Activated naive CD4-positive, alpha-beta T cell treated with anti-CD3 and anti-CD28 coated beads, Interleukin-2, amount 50 U/mL, for 24 hours (primary cell): ENCODE measurements around the gene C20orf173.

ENCODE experiments used
- H3K27ac Mint-ChIP-seq: one replicate; pipeline ENCODE4 v1.8.0; 2021; ENCODE audit warnings: mild to moderate bottlenecking, mixed read lengths
- H3K27me3 Mint-ChIP-seq: one replicate; pipeline ENCODE4 v1.8.0; 2021; ENCODE audit warnings: mixed read lengths
- H3K36me3 Mint-ChIP-seq: one replicate; pipeline ENCODE4 v1.8.0; 2021; ENCODE audit warnings: mixed read lengths
- H3K4me1 Mint-ChIP-seq: one replicate; pipeline ENCODE4 v1.8.0; 2021; ENCODE audit warnings: mixed read lengths
- H3K4me3 Mint-ChIP-seq: one replicate; pipeline ENCODE4 v1.8.0; 2021; ENCODE audit warnings: mild to moderate bottlenecking, mixed read lengths
- H3K9me3 Mint-ChIP-seq: one replicate; pipeline ENCODE4 v1.8.0; 2021; ENCODE audit warnings: mixed read lengths

C20orf173 gene, protein sequence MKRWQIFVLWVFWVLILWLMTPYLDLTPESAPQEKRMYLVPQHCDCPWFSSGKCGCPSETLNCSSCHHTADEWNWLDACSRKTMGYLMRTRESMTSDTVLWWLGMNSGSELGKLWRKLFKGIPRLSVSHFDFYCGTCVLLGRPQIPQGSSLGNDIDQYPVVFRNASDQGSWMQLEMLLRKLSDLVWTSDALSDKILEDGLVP

DNA sequence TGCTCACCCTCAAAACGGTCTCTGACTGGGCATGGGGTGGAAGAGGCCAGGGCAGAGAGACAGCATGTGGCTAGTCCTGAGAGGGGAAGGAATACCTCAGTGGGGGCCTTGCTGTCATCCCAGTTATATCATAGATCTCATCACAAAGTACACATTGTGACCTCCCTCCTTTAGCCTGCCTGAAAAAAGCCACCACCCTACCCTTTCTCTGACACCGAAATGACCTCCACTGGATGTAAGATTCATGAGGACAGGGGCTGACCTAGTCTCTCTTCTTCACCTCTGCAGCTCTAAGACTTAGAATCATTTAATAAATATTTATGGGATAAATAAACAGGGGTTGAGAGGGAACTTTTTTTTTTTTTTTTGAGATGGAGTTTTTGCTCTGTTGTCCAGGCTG, at the start of gene C20orf173:
Gene C20orf173, minus strand, starts transcription at position 101 of the 400 bp plus-strand sequence. CDS start 279 bp downstream, outside the sequence.
- Mint-ChIP-seq H3K36me3 (no peaks in the 10 kb centered on the region), H3K27ac (no peak within 1 kb of the TSS), H3K27me3 (no peaks in the 10 kb centered on the region), H3K4me1 (no peaks in the 10 kb centered on the region), H3K9me3 (no peaks in the 10 kb centered on the region), H3K4me3 (no peak within 1 kb of the TSS)

DNA sequence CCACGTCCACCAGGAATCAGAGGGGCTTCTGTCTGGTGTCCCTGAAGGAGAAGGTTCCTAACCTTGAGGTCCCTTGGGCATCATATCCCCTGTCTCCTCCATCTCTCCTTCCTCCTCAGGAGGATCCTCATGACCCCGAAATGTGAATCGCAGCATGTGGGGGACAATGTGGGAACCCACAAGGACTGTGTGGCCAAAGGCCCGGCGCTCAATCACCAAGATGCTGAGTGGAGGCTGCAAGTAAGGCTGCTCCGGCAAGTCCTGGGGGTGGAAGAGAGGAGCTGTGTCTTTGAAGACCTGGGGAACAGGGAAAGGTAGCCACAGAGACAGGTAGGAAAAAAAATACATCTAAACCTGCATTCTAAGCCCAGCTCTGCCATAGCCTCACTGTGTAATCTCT, 49.7 kb upstream of the C20orf173 start:
- Mint-ChIP-seq H3K27ac (no peak overlapping the region), H3K36me3 (no peaks in the 10 kb centered on the region), H3K9me3 (peaks cover 7% of the 10 kb centered on the region), H3K4me1 (no peaks in the 10 kb centered on the region), H3K4me3 (no peak overlapping the region), H3K27me3 (no peaks in the 10 kb centered on the region)

DNA sequence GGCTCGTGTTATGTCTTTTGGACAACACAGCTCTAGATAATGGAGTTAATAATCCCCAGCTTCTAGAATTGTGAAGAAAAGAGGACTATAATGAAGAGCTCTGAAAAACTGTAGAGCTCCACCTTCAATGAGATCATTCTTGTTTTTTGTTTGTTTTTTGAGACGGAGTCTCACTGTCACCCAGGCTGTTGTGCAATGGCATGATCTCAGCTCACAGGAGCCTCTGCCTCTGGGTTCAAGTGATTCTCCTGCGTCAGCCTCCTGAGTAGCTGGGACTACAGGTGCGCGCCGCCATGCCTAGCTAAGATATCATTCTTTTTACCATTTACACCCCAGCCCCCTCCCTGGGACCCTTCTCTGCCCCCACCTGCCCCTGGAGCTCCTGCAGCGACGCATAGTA, 49.0 kb upstream of the C20orf173 start:
- Mint-ChIP-seq H3K9me3 (peaks cover 10% of the 10 kb centered on the region), H3K27ac (no peak overlapping the region), H3K27me3 (no peaks in the 10 kb centered on the region), H3K4me3 (no peak overlapping the region), H3K4me1 (no peaks in the 10 kb centered on the region), H3K36me3 (peaks cover 3% of the 10 kb centered on the region)

DNA sequence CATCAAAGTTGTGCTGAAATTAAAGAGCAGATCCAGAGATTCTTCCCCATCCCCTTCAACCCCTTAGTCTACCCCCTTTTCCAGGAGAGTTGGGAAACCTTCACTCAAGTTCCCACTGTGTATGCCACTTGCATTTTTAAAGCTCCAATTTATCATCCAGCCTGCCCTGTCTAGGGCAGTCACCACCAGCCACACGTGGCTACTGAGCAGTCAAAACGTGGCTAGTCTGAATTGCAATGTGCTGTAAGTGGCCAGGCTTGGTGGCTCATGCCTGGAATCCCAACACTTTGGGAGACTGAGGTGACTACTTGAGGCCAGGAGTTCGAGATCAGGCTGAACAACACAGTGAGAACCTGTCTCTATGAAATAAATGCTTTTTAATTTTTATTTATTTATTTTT, 47.4 kb upstream of the C20orf173 start:
- no peaks in the 10 kb centered on the region for H3K4me1 Mint-ChIP-seq
- H3K4me3 Mint-ChIP-seq, result no peak overlapping the region
- H3K27ac Mint-ChIP-seq, result no peak overlapping the region
- H3K36me3 Mint-ChIP-seq, result peaks cover 5% of the 10 kb centered on the region
- H3K27me3 Mint-ChIP-seq, result no peaks in the 10 kb centered on the region
- H3K9me3 Mint-ChIP-seq, result peaks cover 16% of the 10 kb centered on the region

DNA sequence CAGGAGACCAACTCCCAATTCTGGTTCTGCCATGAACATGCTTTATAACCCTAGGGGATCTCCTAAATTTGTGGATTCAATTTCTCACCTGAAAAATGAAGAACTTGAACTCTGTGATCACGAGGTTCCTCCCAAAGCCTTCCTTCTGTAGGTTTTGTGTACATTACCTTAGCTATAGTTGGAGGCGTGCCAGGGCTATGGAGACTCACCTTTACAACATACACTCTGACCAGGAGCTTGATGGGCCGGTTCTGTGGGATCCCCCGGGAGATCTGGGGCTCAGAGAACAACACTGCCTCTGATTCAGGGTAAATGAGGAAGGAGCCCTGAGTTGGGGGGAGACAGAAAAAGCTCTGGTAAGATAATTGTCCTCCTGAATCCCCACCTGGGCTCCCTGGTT, 46.5 kb upstream of the C20orf173 start:
- H3K4me1 Mint-ChIP-seq, result no peaks in the 10 kb centered on the region
- peaks cover 10% of the 10 kb centered on the region for H3K9me3 Mint-ChIP-seq
- no peaks in the 10 kb centered on the region for H3K27me3 Mint-ChIP-seq
- peaks cover 5% of the 10 kb centered on the region for H3K36me3 Mint-ChIP-seq
- H3K27ac Mint-ChIP-seq, result no peak overlapping the region
- H3K4me3 Mint-ChIP-seq, result no peak overlapping the region

DNA sequence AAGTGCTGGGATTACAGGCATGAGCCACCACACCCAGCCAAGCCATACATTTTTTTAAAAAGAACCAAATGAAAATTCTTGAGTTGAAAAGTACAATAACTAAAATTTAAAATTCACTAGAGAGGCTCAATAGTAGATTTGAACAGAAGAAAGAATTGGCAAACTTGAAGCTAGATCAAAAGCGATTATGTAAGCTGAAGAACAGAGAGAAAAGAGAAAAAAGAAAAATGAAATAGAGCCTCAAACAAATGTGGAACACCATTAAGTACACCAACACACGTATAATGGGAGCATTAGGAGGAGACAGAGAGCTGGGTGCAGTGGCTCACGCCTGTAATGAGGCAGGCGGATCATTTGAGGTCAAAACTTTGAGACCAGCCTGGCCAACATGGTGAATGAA, 43.4 kb upstream of the C20orf173 start:
- peaks cover 5% of the 10 kb centered on the region for H3K36me3 Mint-ChIP-seq
- no peaks in the 10 kb centered on the region for H3K4me1 Mint-ChIP-seq
- no peak overlapping the region for H3K27ac Mint-ChIP-seq
- H3K9me3 Mint-ChIP-seq, result peaks cover 10% of the 10 kb centered on the region
- H3K27me3 Mint-ChIP-seq, result no peaks in the 10 kb centered on the region
- H3K4me3 Mint-ChIP-seq, result no peak overlapping the region

DNA sequence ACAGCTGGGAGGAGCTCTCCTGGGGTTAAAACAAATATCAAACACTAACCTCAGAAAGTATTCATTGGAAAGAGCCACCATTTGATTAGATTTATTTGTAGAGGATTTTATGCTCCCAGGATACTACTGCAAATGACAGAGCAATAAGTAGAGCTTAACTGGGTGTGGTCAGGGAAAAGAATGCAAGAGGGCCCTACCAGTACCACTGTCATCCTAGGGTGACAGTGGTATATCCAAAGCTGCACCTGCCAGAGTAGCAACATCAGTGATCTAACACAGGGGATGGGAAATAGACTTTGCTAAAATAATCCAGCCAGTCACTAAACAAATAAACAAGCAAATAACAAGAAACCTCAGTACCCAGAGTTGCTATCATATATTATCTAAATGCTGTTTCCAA, 42.1 kb upstream of the C20orf173 start:
- H3K4me1 Mint-ChIP-seq, result no peaks in the 10 kb centered on the region
- no peaks in the 10 kb centered on the region for H3K27me3 Mint-ChIP-seq
- no peak overlapping the region for H3K27ac Mint-ChIP-seq
- peaks cover 10% of the 10 kb centered on the region for H3K9me3 Mint-ChIP-seq
- H3K36me3 Mint-ChIP-seq, result peaks cover 5% of the 10 kb centered on the region
- no peak overlapping the region for H3K4me3 Mint-ChIP-seq

DNA sequence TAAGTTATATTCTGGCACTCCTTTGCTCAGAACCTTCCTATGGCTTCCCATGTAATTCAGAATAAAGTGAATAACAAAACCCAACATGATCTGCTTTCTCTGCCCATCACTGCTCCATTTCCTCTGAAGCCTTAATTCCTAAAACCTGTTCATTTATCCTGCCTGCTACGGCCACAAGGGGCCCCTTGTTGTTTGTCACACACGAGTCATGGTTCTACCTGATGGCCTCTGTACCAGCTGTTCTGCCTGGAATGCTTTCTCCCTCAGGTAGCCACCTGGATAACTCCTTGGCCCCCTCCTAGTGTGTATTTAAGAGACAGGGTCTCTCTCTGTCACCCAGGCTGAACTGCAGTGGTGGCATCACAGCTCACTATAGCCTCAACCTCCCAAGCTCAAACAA, 39.2 kb upstream of the C20orf173 start:
- Mint-ChIP-seq H3K27ac (no peak overlapping the region), H3K4me3 (no peak overlapping the region), H3K27me3 (no peaks in the 10 kb centered on the region), H3K9me3 (peaks cover 6% of the 10 kb centered on the region), H3K4me1 (no peaks in the 10 kb centered on the region), H3K36me3 (peaks cover 2% of the 10 kb centered on the region)

DNA sequence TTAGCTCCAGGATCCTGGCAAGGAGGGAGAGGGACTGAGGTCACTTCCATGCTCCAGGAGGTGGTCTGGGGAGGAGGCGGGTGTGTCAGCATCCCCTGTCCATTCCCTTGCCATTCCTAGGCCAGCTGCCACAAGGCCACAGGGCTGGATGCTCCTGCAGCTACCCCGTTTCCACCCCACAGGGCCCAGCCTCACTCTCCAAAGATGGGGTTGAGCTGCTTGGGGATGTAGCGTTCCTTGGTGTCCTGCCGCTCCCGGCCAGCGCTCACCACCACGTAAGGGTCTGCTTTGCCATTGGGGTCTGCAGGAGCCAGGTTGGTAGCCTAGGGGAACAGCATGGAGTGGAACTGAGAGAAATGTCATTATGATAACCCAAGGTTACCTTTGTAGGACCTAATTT, 35.5 kb upstream of the C20orf173 start:
- H3K4me1 Mint-ChIP-seq, result no peaks in the 10 kb centered on the region
- H3K4me3 Mint-ChIP-seq, result no peak overlapping the region
- H3K9me3 Mint-ChIP-seq, result no peaks in the 10 kb centered on the region
- no peaks in the 10 kb centered on the region for H3K27me3 Mint-ChIP-seq
- H3K27ac Mint-ChIP-seq, result no peak overlapping the region
- no peaks in the 10 kb centered on the region for H3K36me3 Mint-ChIP-seq

DNA sequence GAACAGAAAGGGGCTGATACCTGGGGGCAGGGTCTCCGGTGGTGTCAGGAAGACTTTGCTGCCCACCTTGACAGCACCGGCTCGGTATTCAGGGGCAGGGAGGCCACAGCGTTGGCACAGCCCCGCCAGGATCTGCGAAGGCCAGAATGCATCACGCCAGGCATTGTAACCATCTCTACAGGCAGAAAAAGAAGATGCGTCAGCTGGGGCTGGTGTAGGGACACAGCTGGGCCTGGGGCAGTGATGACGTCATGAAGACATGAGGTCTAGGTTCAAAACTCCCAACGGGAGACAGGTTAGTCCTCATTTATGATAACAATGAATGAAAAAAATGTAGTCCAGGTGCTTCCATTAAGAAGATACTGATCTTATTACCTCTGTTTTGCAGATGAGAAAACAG, 34.4 kb upstream of the C20orf173 start:
- H3K9me3 Mint-ChIP-seq, result no peaks in the 10 kb centered on the region
- no peak overlapping the region for H3K27ac Mint-ChIP-seq
- no peaks in the 10 kb centered on the region for H3K4me1 Mint-ChIP-seq
- H3K4me3 Mint-ChIP-seq, result no peak overlapping the region
- no peaks in the 10 kb centered on the region for H3K27me3 Mint-ChIP-seq
- H3K36me3 Mint-ChIP-seq, result no peaks in the 10 kb centered on the region

DNA sequence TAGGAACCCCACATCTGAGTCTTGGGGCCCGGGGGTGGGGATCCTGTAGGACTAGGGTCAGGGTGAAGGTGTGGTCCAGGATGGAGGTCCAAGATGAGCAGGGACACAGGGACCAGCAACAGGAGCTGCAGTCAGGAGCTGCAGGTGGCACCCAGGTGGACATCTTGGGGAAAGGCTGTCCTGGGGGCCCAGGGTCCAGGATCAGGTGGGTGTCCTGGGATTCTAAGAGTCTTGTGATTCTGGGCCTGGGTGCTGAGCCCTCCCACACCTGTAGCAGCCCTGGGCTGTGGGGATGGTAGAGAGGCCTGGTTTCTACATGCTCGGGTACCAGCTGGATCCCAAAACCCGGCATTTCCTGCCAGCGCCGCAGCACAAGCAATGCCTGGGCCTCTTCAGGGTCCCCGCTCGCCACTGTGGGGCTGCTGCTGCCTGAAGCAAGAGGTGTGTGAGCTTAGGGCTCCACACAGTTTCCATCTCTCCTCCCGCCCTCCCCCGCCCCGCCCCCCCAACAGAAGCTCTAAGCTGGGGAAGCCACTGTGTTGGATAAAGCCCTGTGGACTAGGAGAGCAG, 33.2 kb upstream of the C20orf173 start:
- Mint-ChIP-seq H3K4me3 (no peak overlapping the region), H3K27me3 (no peaks in the 10 kb centered on the region), H3K9me3 (no peaks in the 10 kb centered on the region), H3K27ac (no peak overlapping the region), H3K36me3 (peaks cover 3% of the 10 kb centered on the region), H3K4me1 (no peaks in the 10 kb centered on the region)

DNA sequence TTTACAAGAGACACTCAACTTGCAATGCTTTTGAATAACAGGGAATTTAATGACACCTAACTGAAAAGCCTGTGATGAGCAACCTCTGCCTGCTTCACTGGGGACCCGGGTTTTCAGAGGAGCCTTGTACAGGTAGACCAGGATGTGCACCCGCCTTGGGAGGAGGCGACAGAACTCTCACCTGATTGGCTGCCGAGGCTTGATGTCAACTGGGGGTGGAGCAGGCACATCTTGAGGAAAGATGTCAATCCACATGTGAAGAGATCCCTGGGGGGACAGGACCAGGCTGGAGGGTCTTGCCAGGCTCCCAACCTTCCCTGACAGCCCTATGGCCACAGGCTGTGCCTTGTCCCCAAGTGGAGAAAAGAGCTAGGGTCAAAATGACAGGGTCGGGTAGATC, 32.2 kb upstream of the C20orf173 start:
- Mint-ChIP-seq H3K27ac (no peak overlapping the region), H3K27me3 (no peaks in the 10 kb centered on the region), H3K9me3 (no peaks in the 10 kb centered on the region), H3K36me3 (peaks cover 6% of the 10 kb centered on the region), H3K4me3 (no peak overlapping the region), H3K4me1 (no peaks in the 10 kb centered on the region)

DNA sequence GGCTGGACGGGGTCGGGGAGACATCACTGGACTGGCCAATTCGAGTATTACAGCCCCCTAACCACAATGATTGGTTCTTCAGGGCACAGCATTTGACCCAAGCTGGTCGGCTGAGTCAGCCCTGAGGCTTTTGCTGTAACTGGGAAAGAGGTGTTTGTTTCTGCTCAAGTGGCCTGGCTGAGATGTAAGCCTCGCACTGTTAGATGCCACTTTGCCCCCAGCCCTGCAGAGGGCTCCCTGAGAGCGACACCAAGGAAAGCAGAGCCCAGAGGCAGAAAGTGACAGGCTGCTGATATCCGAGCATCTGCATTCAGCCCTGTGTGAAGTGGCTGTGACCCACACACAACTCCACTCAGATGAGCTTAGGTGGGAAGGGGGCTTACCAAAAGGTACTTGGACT, 31.8 kb upstream of the C20orf173 start:
- no peak overlapping the region for H3K4me3 Mint-ChIP-seq
- peaks cover 6% of the 10 kb centered on the region for H3K36me3 Mint-ChIP-seq
- no peaks in the 10 kb centered on the region for H3K4me1 Mint-ChIP-seq
- no peaks in the 10 kb centered on the region for H3K27me3 Mint-ChIP-seq
- H3K9me3 Mint-ChIP-seq, result no peaks in the 10 kb centered on the region
- no peak overlapping the region for H3K27ac Mint-ChIP-seq

DNA sequence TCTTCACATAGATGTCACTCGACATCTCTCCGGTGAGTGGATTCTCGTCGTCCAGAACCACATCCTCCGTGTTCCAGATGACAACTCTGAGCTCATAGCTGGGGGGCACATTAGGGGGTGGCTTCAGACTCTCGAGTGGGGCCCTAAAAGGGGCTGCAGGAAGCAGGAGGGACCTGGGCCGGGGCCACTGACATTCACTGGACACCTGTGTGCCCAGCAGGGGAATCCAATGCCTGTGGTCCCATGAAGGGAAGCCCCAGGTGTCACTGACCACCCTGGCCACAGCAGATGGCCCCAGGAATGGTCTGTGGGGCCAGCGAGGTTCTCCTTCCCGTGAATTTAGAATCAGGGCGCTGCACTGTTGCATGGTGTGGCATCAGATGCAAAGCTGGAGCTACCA, 31.1 kb upstream of the C20orf173 start:
- no peak overlapping the region for H3K4me3 Mint-ChIP-seq
- no peaks in the 10 kb centered on the region for H3K27me3 Mint-ChIP-seq
- H3K4me1 Mint-ChIP-seq, result no peaks in the 10 kb centered on the region
- H3K36me3 Mint-ChIP-seq, result peaks cover 6% of the 10 kb centered on the region
- H3K27ac Mint-ChIP-seq, result no peak overlapping the region
- H3K9me3 Mint-ChIP-seq, result no peaks in the 10 kb centered on the region

DNA sequence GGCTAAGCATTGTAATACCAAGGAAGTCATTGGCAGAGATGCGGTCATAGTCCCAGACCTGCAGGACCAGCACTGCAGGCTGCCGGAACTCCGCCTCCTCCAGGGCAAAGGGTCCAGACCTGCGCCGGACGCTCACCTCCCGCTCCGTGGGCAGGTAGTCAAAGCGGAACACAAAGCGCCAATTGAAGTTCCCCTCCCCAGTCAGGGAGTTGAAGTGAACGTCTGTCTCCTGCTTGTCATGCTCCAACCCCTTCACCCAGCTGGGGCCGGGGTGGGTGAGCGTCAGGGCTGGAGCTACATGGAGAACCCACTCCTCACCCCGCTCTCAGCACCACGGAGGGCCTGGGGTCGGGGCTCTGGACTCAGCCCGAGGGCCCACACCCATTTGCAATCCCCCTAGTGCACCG, 30.7 kb upstream of the C20orf173 start:
- no peaks in the 10 kb centered on the region for H3K27me3 Mint-ChIP-seq
- no peak overlapping the region for H3K4me3 Mint-ChIP-seq
- H3K9me3 Mint-ChIP-seq, result no peaks in the 10 kb centered on the region
- H3K4me1 Mint-ChIP-seq, result no peaks in the 10 kb centered on the region
- peaks cover 6% of the 10 kb centered on the region for H3K36me3 Mint-ChIP-seq
- no peak overlapping the region for H3K27ac Mint-ChIP-seq

DNA sequence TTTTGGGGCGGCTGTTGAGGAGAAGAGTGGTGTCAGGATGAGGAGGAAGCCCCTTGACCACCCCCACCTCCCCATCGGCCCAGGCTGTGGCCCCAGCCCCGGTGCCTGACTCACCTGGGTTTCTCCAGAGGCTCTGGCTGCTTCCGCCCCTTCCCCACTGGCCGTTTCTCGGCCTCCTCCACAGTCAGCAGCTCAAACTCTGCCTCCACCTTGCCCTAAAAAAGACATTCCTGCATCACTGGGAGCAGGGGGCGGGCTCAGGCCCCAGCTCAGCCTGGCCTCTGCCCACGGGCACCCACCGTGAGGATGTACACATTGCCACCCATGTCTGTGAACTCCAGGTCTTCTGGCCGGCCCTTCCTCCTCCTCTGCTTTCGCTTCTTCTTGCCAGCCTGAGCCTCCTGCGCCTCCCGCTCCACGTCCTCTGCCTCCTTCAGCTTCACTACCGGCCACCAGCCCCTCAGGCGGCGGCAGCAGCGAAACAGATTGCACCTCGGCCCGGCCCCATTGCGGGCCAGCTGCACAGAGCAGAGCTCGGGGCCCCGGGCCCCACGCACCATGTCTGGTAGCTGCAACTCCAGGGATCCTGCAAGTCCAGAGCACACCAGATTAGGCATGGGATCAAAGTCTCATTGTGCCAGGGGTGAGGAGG, 29.7 kb upstream of the C20orf173 start:
- no peaks in the 10 kb centered on the region for H3K4me1 Mint-ChIP-seq
- H3K27ac Mint-ChIP-seq, result no peak overlapping the region
- H3K36me3 Mint-ChIP-seq, result peaks cover 13% of the 10 kb centered on the region
- no peak overlapping the region for H3K4me3 Mint-ChIP-seq
- no peaks in the 10 kb centered on the region for H3K9me3 Mint-ChIP-seq
- no peaks in the 10 kb centered on the region for H3K27me3 Mint-ChIP-seq
